Measurements from ENCODE around the gene ORM1. TPM values are rescaled to one million over a fixed set of nuclear protein-coding genes. Genes with fewer than 3 reads are reported as not detected.

Gene ORM1
- total and polyA plus RNA-seq, 2 of the 8 experiments (the other 6 are each of a cell fraction or from before 2014, with no cell fraction given): 0.32 TPM; not detected in 1

- Histone ChIP-seq H3K18ac (ENCODE audit: extremely low read depth, low read length) (no peak overlapping the region), H3K14ac (ENCODE audit: insufficient read length) (no peak overlapping the region), H3K4me3 (ENCODE audit: extremely low read depth in 1 of 4, insufficient read depth in 2 of 4, low read depth in 3 of 4, low read length in 4 of 4) (no peak overlapping the region), H2BK5ac (ENCODE audit: low read depth, low read length) (no peak overlapping the region), H2BK20ac (ENCODE audit: low read length) (no peak overlapping the region), H3K27ac (ENCODE audit: low read depth, low read length) (no peak overlapping the region), H3K4ac (replicated peaks; ENCODE audit: insufficient read length, low read depth, low read length) (no peak overlapping the region), H3K79me1 (ENCODE audit: low read depth, low read length) (no peaks in the 10 kb centered on the region), H3K9ac (replicated peaks in 1 of 4; ENCODE audit: extremely low read depth in 1 of 4, low read depth in 3 of 4, low read length in 3 of 4) (no peak overlapping the region), H3K4me2 (ENCODE audit: insufficient read depth in 1 of 2, low read depth in 2 of 2, low read length in 2 of 2) (no peak overlapping the region), H4K20me1 (replicated peaks in 1 of 2; ENCODE audit: control insufficient read depth in 1 of 2, insufficient read depth in 2 of 2, low read length in 2 of 2) (peaks cover 0 to 5% of the 10 kb centered on the region in 2 experiments), H4K91ac (replicated peaks; ENCODE audit: insufficient read length, low read length) (no peak overlapping the region), H2AFZ (ENCODE audit: low read length) (no peak overlapping the region), H3K79me2 (ENCODE audit: control insufficient read depth in 1 of 2, insufficient read depth in 2 of 2, low read length in 2 of 2) (no peaks in the 10 kb centered on the region), H3K56ac (replicated peaks; ENCODE audit: insufficient read length, low read depth, low read length) (no peak overlapping the region), H3K27me3 (replicated peaks in 1 of 4; ENCODE audit: control insufficient read depth in 3 of 4, extremely low read depth in 1 of 4, insufficient read depth in 3 of 4, low read length in 3 of 4) (no peaks in the 10 kb centered on the region), H3K9me3 (ENCODE audit: insufficient read depth in 2 of 2, low read depth in 1 of 2, low read length in 1 of 2) (no peaks in the 10 kb centered on the region), H4K8ac (ENCODE audit: extremely low read depth, insufficient read depth, low read length) (no peak overlapping the region), H3K23me2 (ENCODE audit: low read depth, low read length) (peaks cover under 1% of the 10 kb centered on the region; the same call in 1 of the 2 replicates), H4K5ac (ENCODE audit: insufficient read length, low read depth, low read length) (no peak overlapping the region), H2BK120ac (replicated peaks; ENCODE audit: low read depth, low read length) (no peak overlapping the region), H2AK5ac (ENCODE audit: low read depth, low read length) (no peak overlapping the region), H3K4me1 (replicated peaks in 1 of 4; ENCODE audit: control insufficient read depth in 3 of 4, insufficient read depth in 4 of 4, low read length in 3 of 4) (peaks cover 0 to 6% (median 2%) of the 10 kb centered on the region in 4 experiments; a peak in 4 of 7 replicates), H3K36me3 (ENCODE audit: control insufficient read depth in 2 of 4, insufficient read depth in 4 of 4, low read length in 3 of 4) (peaks cover 10 to 62% (median 43%) of the 10 kb centered on the region in 4 experiments), H3K23ac (ENCODE audit: insufficient read length) (no peak overlapping the region), H2BK15ac (ENCODE audit: low read length) (no peak overlapping the region), H2BK12ac (ENCODE audit: low read depth, low read length) (no peak overlapping the region)
- DNase-seq (ENCODE audit: low read depth in 1 of 2, low spot score in 2 of 2) (no peak), FAIRE-seq (no peak)
- ChIA-PET POLR2A (ENCODE audit: partially characterized antibody) (interaction anchor here (1.0 to 1.4 kb wide), 3 partner anchors 13 to 21 kb away, joined by 3 to 5 read pairs (median 3); no protein-coding TSS in a partner anchor), CTCF (ENCODE audit: partially characterized antibody) (interaction anchor here (0.7 to 1.4 kb wide), 6 partner anchors 15 to 123 kb away, joined by 3 to 7 read pairs (median 4); no protein-coding TSS in a partner anchor)
- TF ChIP-seq CREB1 (IDR thresholded peaks at IDR 0.05): no peak
- TF ChIP-seq BRCA1 (IDR thresholded peaks at IDR 0.05; ENCODE audit: low read depth, low read length): no peak
- TF ChIP-seq SP4 (IDR thresholded peaks at IDR 0.05; ENCODE audit: low read length): no peak
- TF ChIP-seq CTBP2 (IDR thresholded peaks at IDR 0.05; ENCODE audit: borderline replicate concordance, insufficient read depth, insufficient read length, low read length): no peak
- no peak for TF ChIP-seq RBBP5 (IDR thresholded peaks at IDR 0.05; ENCODE audit: borderline replicate concordance, low read depth, low read length)
- no peak for TF ChIP-seq POU5F1 (IDR thresholded peaks at IDR 0.05; ENCODE audit: low read depth, low read length)
- no peak for TF ChIP-seq EGR1 (IDR thresholded peaks at IDR 0.05; ENCODE audit: borderline replicate concordance, low read depth, low read length)
- TF ChIP-seq KDM1A (IDR thresholded peaks at IDR 0.05; ENCODE audit: borderline replicate concordance, low read length): no peak
- no peak for TF ChIP-seq ZNF274 (IDR thresholded peaks at IDR 0.05; ENCODE audit: borderline replicate concordance, extremely low read depth, low read length)
- 85% methylated on average over 6 of the region's 6 CpGs; no CpG with 5 or more reads in 1 of the 2 experiments for whole genome bisulfite sequencing, 2 experiments (ENCODE audit: extremely low coverage in 1 of 2, insufficient coverage in 1 of 2, insufficient read length in 1 of 2, insufficient replicate concordance in 2 of 2, low coverage in 1 of 2, low lambda C conversion rate in 2 of 2, missing lambda C conversion rate in 1 of 2)
Observed at GRCh38 chr9:114364134-114365041, 41.5 kb downstream of the ORM1 start.

Measured in H1 (cell line).